Measurements from ENCODE around the gene IMPACT.

IMPACT gene

GRCh38 chr18:24421831-24422230 lies 4.6 kb upstream of the IMPACT start:
- no peak for FAIRE-seq
- DNase-seq (ENCODE audit: low spot score) = no peak

- DNase-seq (ENCODE audit: low spot score) = no peak
- no peak for FAIRE-seq
These were observed 435 bp upstream of the IMPACT start for GRCh38 chr18:24426073-24426397.

- FAIRE-seq (no peak), DNase-seq (ENCODE audit: low spot score) (peak; percentile 9)
These were observed 1.0 kb downstream of the IMPACT start for GRCh38 chr18:24427484-24427883.

GRCh38 chr18:24428709-24429108 lies 2.2 kb downstream of the IMPACT start:
- DNase-seq (ENCODE audit: low spot score) (no peak), FAIRE-seq (no peak)

- DNase-seq (ENCODE audit: low spot score) (no peak), FAIRE-seq (no peak)
These were observed 2.7 kb downstream of the IMPACT start for GRCh38 chr18:24429188-24429587.

GRCh38 chr18:24432618-24433017 lies 6.1 kb downstream of the IMPACT start:
- no peak for FAIRE-seq
- DNase-seq (ENCODE audit: low spot score) = no peak

- DNase-seq (ENCODE audit: low spot score) (no peak), FAIRE-seq (no peak)
These were observed 10.5 kb downstream of the IMPACT start for GRCh38 chr18:24436939-24437338.

GRCh38 chr18:24443870-24444269 lies 17.4 kb downstream of the IMPACT start:
- DNase-seq (ENCODE audit: low spot score) (no peak), FAIRE-seq (no peak)

- FAIRE-seq = no peak
- DNase-seq (ENCODE audit: low spot score) = no peak
These were observed 20.0 kb downstream of the IMPACT start for GRCh38 chr18:24446453-24446852.

- DNase-seq (ENCODE audit: low spot score) (no peak), FAIRE-seq (no peak)
These were observed 20.6 kb downstream of the IMPACT start for GRCh38 chr18:24446953-24447538.

GRCh38 chr18:24447961-24448360 lies 21.5 kb downstream of the IMPACT start:
- FAIRE-seq (no peak), DNase-seq (ENCODE audit: low spot score) (no peak)

GRCh38 chr18:24456549-24456948 lies 30.1 kb downstream of the IMPACT start:
- DNase-seq (ENCODE audit: low spot score) (no peak), FAIRE-seq (no peak)

GRCh38 chr18:24459772-24460171 lies 33.3 kb downstream of the IMPACT start:
- FAIRE-seq (no peak), DNase-seq (ENCODE audit: low spot score) (no peak)

GRCh38 chr18:24460388-24460787 lies 33.9 kb downstream of the IMPACT start, which contains the start of gene HRH4:
HRH4 (plus strand) TSS chr18:24460637; CDS start chr18:24460729, 92 bp downstream.
- DNase-seq (ENCODE audit: low spot score) (no peak), FAIRE-seq (no peak)

GRCh38 chr18:24461996-24462395 lies 35.5 kb downstream of the IMPACT start:
- FAIRE-seq = no peak
- DNase-seq (ENCODE audit: low spot score) = no peak

- no peak for FAIRE-seq
These were observed 36.6 kb downstream of the IMPACT start for GRCh38 chr18:24462838-24463775.

GRCh38 chr18:24465486-24465885 lies 39.0 kb downstream of the IMPACT start:
- no peak for FAIRE-seq

More at GRCh38 chr18:24462838-24463775, 36.6 kb downstream of the IMPACT start:
- no peak for DNase-seq (ENCODE audit: low spot score)

GRCh38 chr18:24466771-24467170 lies 40.3 kb downstream of the IMPACT start:
- FAIRE-seq (no peak), DNase-seq (ENCODE audit: low spot score) (no peak)

More at GRCh38 chr18:24465486-24465885, 39.0 kb downstream of the IMPACT start:
- DNase-seq (ENCODE audit: low spot score) = no peak

GRCh38 chr18:24470022-24470618 lies 43.6 kb downstream of the IMPACT start:
- no peak for FAIRE-seq
- DNase-seq (ENCODE audit: low spot score) = no peak

GRCh38 chr18:24470805-24471204 lies 44.3 kb downstream of the IMPACT start:
- FAIRE-seq = no peak

GRCh38 chr18:24472591-24472990 lies 46.1 kb downstream of the IMPACT start:
- DNase-seq (ENCODE audit: low spot score) = no peak
- FAIRE-seq = no peak

More at GRCh38 chr18:24470805-24471204, 44.3 kb downstream of the IMPACT start:
- no peak for DNase-seq (ENCODE audit: low spot score)

- DNase-seq (ENCODE audit: low spot score) = no peak
- FAIRE-seq = no peak
These were observed 47.9 kb downstream of the IMPACT start for GRCh38 chr18:24474406-24474805.

Data from RCC 7860 (cell line).